ENCODE results near the gene STAC. TPM values are rescaled to one million over a fixed set of nuclear protein-coding genes. Genes with fewer than 3 reads are reported as not detected.

The STAC gene
- total RNA-seq, 1 experiment from 2014 or later: 6.7 TPM

GRCh38 chr3:36560685-36561084, 180.4 kb downstream of the STAC start:
- Histone ChIP-seq H3F3A (ENCODE audit: low read length, unreplicated experiment) (no peaks in the 10 kb centered on the region), H4K20me1 (ENCODE audit: low read length) (no peaks in the 10 kb centered on the region), H3K9me3 (ENCODE audit: low read length) (no peaks in the 10 kb centered on the region), H2AFZ (ENCODE audit: low read length) (no peak overlapping the region), H3K4me2 (ENCODE audit: low read length) (no peak overlapping the region), H3K4me3 (ENCODE audit: low read length) (no peak overlapping the region), H3K9me2 (replicated peaks; ENCODE audit: low read length) (no peaks in the 10 kb centered on the region), H3K4me1 (ENCODE audit: insufficient read depth, low read length) (no peaks in the 10 kb centered on the region), H3K27ac (ENCODE audit: low read length) (no peak overlapping the region), H3K27me3 (ENCODE audit: low read length) (no peaks in the 10 kb centered on the region), H3K79me2 (ENCODE audit: low read length) (no peaks in the 10 kb centered on the region), H3K9ac (ENCODE audit: low read length) (no peak overlapping the region), H3K36me3 (ENCODE audit: low read depth, low read length) (no peaks in the 10 kb centered on the region)
- BruUV-seq (replicated peaks): no TSS peak
- intact Hi-C loops (cut with micrococcal nuclease): no loop called here
- no peak for TF ChIP-seq EZH2phosphoT487 (IDR thresholded peaks at IDR 0.05; ENCODE audit: borderline replicate concordance, low read length)
- TF ChIP-seq EZH2 (IDR thresholded peaks at IDR 0.05; ENCODE audit: low read length, unreplicated experiment): no peak
- no peak for TF ChIP-seq CTCF (conservative IDR thresholded peaks at IDR 0.05; ENCODE audit: low read depth, low read length)
- CTCF ChIA-PET: no interaction called here
- POLR2A ChIA-PET (ENCODE audit: unreplicated experiment): no interaction called here
- DNase-seq: no peak
- ATAC-seq: no peak

- TF ChIP-seq EZH2phosphoT487 (IDR thresholded peaks at IDR 0.05; ENCODE audit: borderline replicate concordance, low read length) (no peak), CTCF (conservative IDR thresholded peaks at IDR 0.05; ENCODE audit: low read depth, low read length) (no peak), EZH2 (IDR thresholded peaks at IDR 0.05; ENCODE audit: low read length, unreplicated experiment) (no peak)
- ATAC-seq (no peak), DNase-seq (no peak)
- intact Hi-C loops (cut with micrococcal nuclease): no loop called here
- Histone ChIP-seq H3K4me1 (ENCODE audit: insufficient read depth, low read length) (no peaks in the 10 kb centered on the region), H3K9ac (ENCODE audit: low read length) (no peak overlapping the region), H3K4me3 (ENCODE audit: low read length) (no peak overlapping the region), H3K79me2 (ENCODE audit: low read length) (no peaks in the 10 kb centered on the region), H3K9me3 (ENCODE audit: low read length) (no peaks in the 10 kb centered on the region), H3K9me2 (replicated peaks; ENCODE audit: low read length) (no peaks in the 10 kb centered on the region; the same call in 1 of the 2 replicates), H4K20me1 (ENCODE audit: low read length) (no peaks in the 10 kb centered on the region), H3K36me3 (ENCODE audit: low read depth, low read length) (no peaks in the 10 kb centered on the region), H3K27ac (ENCODE audit: low read length) (no peak overlapping the region), H2AFZ (ENCODE audit: low read length) (no peak overlapping the region), H3K4me2 (ENCODE audit: low read length) (no peak overlapping the region), H3K27me3 (ENCODE audit: low read length) (no peaks in the 10 kb centered on the region), H3F3A (ENCODE audit: low read length, unreplicated experiment) (no peaks in the 10 kb centered on the region)
- CTCF ChIA-PET: no interaction called here
- POLR2A ChIA-PET (ENCODE audit: unreplicated experiment): no interaction called here
- no TSS peak for BruUV-seq (replicated peaks)
Observed at GRCh38 chr3:36561601-36562000, 181.3 kb downstream of the STAC start.

GRCh38 chr3:36562945-36563344, 182.6 kb downstream of the STAC start:
- Histone ChIP-seq H3F3A (ENCODE audit: low read length, unreplicated experiment) (no peaks in the 10 kb centered on the region), H3K4me3 (ENCODE audit: low read length) (no peak overlapping the region), H3K27ac (ENCODE audit: low read length) (no peak overlapping the region), H3K36me3 (ENCODE audit: low read depth, low read length) (no peaks in the 10 kb centered on the region), H3K9me3 (ENCODE audit: low read length) (no peaks in the 10 kb centered on the region), H3K4me1 (ENCODE audit: insufficient read depth, low read length) (no peaks in the 10 kb centered on the region), H3K27me3 (ENCODE audit: low read length) (no peaks in the 10 kb centered on the region), H3K9me2 (replicated peaks; ENCODE audit: low read length) (no peaks in the 10 kb centered on the region; the same call in 1 of the 2 replicates), H4K20me1 (ENCODE audit: low read length) (no peaks in the 10 kb centered on the region), H2AFZ (ENCODE audit: low read length) (no peak overlapping the region), H3K9ac (ENCODE audit: low read length) (no peak overlapping the region), H3K79me2 (ENCODE audit: low read length) (no peaks in the 10 kb centered on the region), H3K4me2 (ENCODE audit: low read length) (no peak overlapping the region)
- BruUV-seq (replicated peaks): no TSS peak
- POLR2A ChIA-PET (ENCODE audit: unreplicated experiment): no interaction called here
- ATAC-seq (no peak), DNase-seq (no peak)
- CTCF ChIA-PET: no interaction called here
- intact Hi-C loops (cut with micrococcal nuclease): no loop called here
- no peak for TF ChIP-seq CTCF (conservative IDR thresholded peaks at IDR 0.05; ENCODE audit: low read depth, low read length)
- no peak for TF ChIP-seq EZH2phosphoT487 (IDR thresholded peaks at IDR 0.05; ENCODE audit: borderline replicate concordance, low read length)
